Measurements from ENCODE around the gene SNRNP200.

The SNRNP200 gene

GRCh38 chr2:96326564-96326963 lies 21.2 kb upstream of the SNRNP200 start:
- no peak overlapping the region for H3K4me3 ChIP-seq (ENCODE audit: low read depth, low read length)
- no peak for DNase-seq (ENCODE audit: low read depth)
- TF ChIP-seq, protein P1, sequence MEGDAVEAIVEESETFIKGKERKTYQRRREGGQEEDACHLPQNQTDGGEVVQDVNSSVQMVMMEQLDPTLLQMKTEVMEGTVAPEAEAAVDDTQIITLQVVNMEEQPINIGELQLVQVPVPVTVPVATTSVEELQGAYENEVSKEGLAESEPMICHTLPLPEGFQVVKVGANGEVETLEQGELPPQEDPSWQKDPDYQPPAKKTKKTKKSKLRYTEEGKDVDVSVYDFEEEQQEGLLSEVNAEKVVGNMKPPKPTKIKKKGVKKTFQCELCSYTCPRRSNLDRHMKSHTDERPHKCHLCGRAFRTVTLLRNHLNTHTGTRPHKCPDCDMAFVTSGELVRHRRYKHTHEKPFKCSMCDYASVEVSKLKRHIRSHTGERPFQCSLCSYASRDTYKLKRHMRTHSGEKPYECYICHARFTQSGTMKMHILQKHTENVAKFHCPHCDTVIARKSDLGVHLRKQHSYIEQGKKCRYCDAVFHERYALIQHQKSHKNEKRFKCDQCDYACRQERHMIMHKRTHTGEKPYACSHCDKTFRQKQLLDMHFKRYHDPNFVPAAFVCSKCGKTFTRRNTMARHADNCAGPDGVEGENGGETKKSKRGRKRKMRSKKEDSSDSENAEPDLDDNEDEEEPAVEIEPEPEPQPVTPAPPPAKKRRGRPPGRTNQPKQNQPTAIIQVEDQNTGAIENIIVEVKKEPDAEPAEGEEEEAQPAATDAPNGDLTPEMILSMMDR (IDR thresholded peaks at IDR 0.05; ENCODE audit: control insufficient read depth, extremely low read depth, insufficient read depth): no peak

GRCh38 chr2:96325884-96326255 lies 20.5 kb upstream of the SNRNP200 start:
- TF ChIP-seq, protein P1 (IDR thresholded peaks at IDR 0.05; ENCODE audit: control insufficient read depth, extremely low read depth, insufficient read depth): no peak
- no peak overlapping the region for H3K4me3 ChIP-seq (ENCODE audit: low read depth, low read length)
- no peak for DNase-seq (ENCODE audit: low read depth)

- H3K4me3 ChIP-seq (ENCODE audit: low read depth, low read length): no peak within 1 kb of the TSS
- DNase-seq (ENCODE audit: low read depth): no peak
- TF ChIP-seq, protein P1 (IDR thresholded peaks at IDR 0.05; ENCODE audit: control insufficient read depth, extremely low read depth, insufficient read depth): no peak
Observed at GRCh38 chr2:96325041-96325883, 19.9 kb upstream of the SNRNP200 start, which contains the start of gene ITPRIPL1. ITPRIPL1 (plus strand) TSS chr2:96325317; CDS start chr2:96325840, 523 bp downstream.

DNA sequence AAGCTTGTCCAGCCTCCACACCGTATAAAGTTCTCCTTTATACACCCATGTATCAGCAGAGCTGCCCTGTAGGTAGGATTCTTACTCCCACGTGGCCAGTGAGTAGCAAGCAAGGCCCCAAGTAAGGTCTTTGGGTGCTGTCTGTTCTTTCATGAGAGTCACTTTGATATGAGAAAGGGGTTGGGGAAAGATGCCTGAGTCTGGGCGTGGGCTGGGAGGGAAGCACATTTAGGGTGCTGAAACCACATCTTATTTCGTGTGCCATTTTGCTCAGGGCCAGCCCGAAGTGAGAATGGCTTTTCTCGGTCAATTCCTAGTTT lies 19.3 kb upstream of the SNRNP200 start:
- DNase-seq (ENCODE audit: low read depth): no peak
- TF ChIP-seq, protein P1 (IDR thresholded peaks at IDR 0.05; ENCODE audit: control insufficient read depth, extremely low read depth, insufficient read depth): no peak
- no peak overlapping the region for H3K4me3 ChIP-seq (ENCODE audit: low read depth, low read length)

DNA sequence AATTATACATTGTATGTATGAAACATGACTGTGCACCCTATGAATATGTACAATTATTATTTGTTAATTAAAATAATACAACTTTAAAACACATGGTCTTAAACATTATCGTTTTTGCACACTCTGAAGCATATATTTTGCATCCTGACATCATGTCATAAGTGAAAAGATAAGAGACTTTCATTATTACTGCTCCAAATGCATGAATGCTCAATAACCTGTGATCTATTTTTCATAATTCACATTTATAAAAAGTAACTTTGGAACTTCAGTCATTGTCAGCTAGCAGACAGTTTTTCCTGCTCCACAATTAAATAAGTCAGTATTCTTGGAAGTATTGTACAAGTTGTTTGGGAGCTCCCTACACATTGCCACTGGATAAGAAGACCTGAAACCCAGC lies 18.5 kb upstream of the SNRNP200 start:
- no peak overlapping the region for H3K4me3 ChIP-seq (ENCODE audit: low read depth, low read length)
- TF ChIP-seq, protein P1 (IDR thresholded peaks at IDR 0.05; ENCODE audit: control insufficient read depth, extremely low read depth, insufficient read depth): no peak
- no peak for DNase-seq (ENCODE audit: low read depth)

GRCh38 chr2:96320728-96321622 lies 15.6 kb upstream of the SNRNP200 start:
- no peak for DNase-seq (ENCODE audit: low read depth)
- TF ChIP-seq, protein P1 (IDR thresholded peaks at IDR 0.05; ENCODE audit: control insufficient read depth, extremely low read depth, insufficient read depth): no peak

More at GRCh38 chr2:96320728-96321622, 15.6 kb upstream of the SNRNP200 start:
- peak overlapping the region; percentile 54 for H3K4me3 ChIP-seq (ENCODE audit: low read depth, low read length)
